ENCODE data around the gene ARHGEF6.

DNA sequence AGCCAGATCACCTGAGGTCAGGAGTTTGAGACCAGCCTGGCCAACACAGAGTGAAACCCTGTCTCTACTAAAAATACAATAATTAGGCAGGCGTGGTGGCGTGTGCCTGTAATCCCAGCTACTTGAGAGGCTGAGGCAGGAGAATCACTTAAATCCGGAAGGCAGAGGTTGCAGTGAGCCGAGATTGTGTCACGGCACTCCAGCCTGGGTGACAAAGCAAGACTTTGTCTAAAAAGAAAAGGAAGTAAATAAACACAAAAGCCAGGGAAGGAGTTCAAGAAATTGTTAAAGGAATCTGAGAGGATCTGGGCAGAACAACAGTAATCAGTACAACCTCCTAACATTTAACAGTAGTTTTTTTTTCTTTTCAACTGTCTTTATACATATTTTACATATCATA lies 48.7 kb upstream of the ARHGEF6 start:
- TF ChIP-seq, protein P1, sequence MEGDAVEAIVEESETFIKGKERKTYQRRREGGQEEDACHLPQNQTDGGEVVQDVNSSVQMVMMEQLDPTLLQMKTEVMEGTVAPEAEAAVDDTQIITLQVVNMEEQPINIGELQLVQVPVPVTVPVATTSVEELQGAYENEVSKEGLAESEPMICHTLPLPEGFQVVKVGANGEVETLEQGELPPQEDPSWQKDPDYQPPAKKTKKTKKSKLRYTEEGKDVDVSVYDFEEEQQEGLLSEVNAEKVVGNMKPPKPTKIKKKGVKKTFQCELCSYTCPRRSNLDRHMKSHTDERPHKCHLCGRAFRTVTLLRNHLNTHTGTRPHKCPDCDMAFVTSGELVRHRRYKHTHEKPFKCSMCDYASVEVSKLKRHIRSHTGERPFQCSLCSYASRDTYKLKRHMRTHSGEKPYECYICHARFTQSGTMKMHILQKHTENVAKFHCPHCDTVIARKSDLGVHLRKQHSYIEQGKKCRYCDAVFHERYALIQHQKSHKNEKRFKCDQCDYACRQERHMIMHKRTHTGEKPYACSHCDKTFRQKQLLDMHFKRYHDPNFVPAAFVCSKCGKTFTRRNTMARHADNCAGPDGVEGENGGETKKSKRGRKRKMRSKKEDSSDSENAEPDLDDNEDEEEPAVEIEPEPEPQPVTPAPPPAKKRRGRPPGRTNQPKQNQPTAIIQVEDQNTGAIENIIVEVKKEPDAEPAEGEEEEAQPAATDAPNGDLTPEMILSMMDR (IDR thresholded peaks at IDR 0.05; ENCODE audit: insufficient read depth, low read length, poor library complexity, severe bottlenecking): no peak
- TF ChIP-seq EZH2phosphoT487 (conservative IDR thresholded peaks at IDR 0.05; ENCODE audit: low read length): no peak
